GM13976 (cell line): Measurements from ENCODE around the gene STK17A.
A peak's percentile ranks its signal among the peaks of the same experiment; 100 is the strongest.

Source experiments
- DNase-seq: peaks from one replicate; pipeline ENCODE4 v3.0.0; 2012; ENCODE audit warnings: low spot score
- in situ Hi-C: fragments of 300-500 bp; cut with MboI; formaldehyde crosslinking; loops from one replicate; pipeline ENCODE4 v1.12.0; 2022; ENCODE audit warnings: low sequenced_read_pairs, mixed read lengths, inconsistent platforms; ENCODE audit not compliant: unreplicated experiment
- TF ChIP-seq, protein P1 (sequence below): IDR thresholded peaks from 2 replicates; pipeline ENCODE4 v1.5.1; 2012; ENCODE audit warnings: borderline replicate concordance, mild to moderate bottlenecking; ENCODE audit not compliant: insufficient read depth; ENCODE audit errors: extremely low read depth, missing control alignments, control extremely low read depth

STK17A gene

DNA sequence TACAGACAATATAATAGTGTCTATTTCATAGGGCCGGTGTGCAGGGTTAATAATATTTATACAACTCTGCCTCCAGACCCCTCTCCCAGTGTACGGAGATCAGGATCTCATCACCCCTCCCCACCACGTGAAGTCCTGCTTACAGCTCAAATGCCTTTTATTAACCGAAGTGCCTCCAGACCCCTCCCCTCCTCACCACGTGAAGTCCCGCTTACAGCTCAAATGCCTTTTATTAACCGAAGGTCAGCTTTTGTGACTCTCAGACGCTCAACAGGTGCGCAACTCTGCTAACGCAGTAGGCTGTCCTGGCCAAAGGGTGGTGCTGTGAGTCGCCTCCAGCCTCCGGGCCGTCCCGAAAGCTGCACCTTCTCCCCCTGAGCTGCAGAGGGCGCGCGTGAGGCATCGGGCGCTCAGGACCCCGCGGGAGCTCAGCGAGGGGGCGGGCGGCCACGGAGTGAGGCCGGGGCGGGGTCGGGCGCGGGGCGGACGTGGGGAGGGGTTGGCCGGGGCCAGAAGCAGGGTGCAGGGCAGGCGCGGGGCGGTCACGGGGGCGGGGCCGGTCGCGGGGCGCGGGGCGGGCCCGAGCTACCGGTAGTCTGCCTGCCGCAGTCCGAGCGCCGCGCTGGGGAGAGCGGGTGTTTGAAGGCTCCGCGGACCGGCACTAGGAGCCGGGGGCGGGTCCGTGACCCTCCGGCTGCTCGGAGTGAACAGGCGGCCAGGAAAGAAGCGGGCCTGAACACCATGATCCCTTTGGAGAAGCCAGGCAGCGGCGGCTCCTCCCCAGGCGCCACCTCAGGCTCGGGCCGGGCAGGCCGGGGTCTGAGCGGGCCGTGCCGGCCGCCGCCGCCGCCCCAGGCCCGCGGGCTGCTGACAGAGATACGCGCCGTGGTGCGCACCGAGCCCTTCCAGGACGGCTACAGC lies at the start of gene STK17A:
Gene STK17A (plus strand): TSS at position 606 of the 921 bp plus-strand sequence. CDS start 136 bp downstream, at position 742.
- TF ChIP-seq, protein P1, sequence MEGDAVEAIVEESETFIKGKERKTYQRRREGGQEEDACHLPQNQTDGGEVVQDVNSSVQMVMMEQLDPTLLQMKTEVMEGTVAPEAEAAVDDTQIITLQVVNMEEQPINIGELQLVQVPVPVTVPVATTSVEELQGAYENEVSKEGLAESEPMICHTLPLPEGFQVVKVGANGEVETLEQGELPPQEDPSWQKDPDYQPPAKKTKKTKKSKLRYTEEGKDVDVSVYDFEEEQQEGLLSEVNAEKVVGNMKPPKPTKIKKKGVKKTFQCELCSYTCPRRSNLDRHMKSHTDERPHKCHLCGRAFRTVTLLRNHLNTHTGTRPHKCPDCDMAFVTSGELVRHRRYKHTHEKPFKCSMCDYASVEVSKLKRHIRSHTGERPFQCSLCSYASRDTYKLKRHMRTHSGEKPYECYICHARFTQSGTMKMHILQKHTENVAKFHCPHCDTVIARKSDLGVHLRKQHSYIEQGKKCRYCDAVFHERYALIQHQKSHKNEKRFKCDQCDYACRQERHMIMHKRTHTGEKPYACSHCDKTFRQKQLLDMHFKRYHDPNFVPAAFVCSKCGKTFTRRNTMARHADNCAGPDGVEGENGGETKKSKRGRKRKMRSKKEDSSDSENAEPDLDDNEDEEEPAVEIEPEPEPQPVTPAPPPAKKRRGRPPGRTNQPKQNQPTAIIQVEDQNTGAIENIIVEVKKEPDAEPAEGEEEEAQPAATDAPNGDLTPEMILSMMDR = peak; percentile 100
- DNase-seq = peak; percentile 95
- in situ Hi-C loops = loop anchor here (10.0 kb wide), 2 partner anchors 112 to 252 kb away; no protein-coding TSS in a partner anchor

DNA sequence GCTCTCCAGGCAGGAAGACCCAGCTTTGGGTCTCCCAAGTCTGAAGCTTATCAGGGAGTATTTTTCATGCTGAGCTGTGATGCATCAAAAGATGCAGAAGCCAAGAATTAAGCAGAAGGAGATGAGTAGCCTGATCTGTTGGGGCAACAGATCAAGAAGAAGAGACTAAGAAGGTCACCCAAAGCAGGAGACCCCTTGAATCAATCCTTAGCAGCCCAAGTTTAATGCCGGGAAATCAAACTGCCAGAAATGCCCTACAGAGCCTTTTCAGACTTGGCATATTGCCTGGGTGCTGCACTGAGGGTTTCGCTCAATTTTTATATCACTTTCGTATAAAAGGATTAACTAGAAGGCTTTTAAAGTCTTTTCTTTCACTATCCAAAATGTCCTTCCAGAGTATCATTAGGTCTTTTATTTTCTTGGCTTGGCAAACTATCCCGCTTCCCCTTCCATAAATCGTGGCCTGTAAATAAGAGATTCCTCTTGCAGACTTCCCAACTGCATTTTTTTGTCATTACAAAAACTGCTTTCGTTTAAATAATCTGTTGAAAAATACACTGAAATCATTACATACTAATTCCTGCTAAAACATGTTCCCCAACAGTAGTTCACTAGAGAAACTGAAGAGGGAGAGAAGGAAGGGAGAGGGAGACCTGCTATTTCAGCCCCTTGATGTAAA lies 49.0 kb upstream of the STK17A start:
- in situ Hi-C loops = no loop called here
- no peak for DNase-seq

DNA sequence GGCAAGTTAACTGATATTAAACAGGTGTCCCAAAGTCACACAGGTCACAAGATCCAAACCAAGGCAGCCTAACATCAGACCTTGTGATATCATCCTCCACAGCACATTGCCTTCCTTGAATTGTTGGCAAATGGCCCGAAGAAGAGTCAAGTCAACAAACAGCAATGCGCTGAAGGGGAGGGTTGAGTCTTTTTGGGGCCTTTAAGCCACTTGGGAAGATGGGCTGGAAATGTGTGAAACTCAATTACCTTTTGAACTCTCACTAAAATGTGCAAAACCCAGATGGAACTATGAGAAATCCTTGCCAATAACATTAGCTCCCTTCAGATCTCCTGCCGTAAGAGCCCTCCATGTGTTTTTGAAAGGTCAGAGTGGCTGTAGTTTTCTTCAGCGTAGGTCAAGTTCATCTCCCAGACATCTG lies 47.9 kb upstream of the STK17A start:
- DNase-seq = no peak
- in situ Hi-C loops = no loop called here
- TF ChIP-seq, protein P1 = no peak

More for the DNA sequence above, 49.0 kb upstream of the STK17A start:
- TF ChIP-seq, protein P1 = no peak

DNA sequence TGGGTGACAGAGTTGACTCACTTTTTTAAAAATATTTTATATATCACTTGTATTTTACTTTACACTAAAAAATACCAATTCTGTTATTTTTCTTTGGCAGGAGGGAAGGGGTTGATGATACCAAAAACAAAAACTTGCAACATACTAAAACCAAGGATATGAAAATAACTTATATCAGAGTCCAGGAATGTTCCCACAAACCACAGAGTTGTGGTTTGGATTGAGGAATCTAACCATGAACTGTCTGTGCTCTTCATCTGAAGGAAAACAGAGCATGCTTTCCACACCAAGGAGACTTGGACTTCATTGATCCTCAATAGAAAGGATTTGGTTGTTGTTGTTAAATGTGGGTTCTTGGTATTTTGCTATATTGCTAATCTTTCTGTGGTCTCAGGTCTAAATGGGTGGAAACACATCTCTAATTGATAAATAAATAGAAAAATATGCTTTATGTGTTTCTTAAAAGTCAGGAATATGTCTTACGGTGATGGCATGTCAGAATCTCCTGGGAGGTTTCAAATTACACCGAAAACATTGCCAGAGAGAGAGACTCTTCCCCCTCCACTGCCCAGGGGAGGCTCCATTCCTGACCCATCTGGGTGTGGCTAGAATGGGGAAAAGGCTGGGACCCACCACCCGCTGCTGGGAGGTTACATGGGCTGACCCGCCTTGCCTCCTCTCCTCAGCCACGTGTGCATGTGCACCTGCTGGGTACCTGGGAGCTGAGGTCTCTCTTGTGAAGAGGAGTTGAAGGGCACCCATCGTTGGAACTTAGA lies 46.9 kb upstream of the STK17A start:
- TF ChIP-seq, protein P1 = no peak
- DNase-seq = no peak
- in situ Hi-C loops = no loop called here

DNA sequence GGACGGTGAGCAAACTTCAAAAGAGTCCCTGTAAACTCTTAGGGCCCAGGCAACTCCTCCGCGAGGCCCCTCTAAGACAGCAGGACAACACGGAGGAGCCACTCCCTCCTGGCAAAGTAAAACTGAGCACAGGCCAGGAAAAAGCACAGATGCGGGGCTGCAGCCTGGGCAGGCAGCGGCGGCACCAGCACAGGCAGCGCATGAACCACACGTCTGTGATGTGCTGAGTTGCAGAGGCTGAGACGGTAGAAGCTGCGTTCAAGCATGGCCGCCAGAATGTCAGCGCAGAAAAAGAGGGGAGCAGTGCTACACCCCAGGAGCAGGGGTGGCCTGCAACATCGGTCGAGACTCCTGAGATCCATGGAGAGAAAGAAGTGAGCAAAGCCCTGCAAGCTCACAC lies 46.1 kb upstream of the STK17A start:
- DNase-seq = no peak
- TF ChIP-seq, protein P1 = no peak
- in situ Hi-C loops = no loop called here
